H1 (cell line): Measurements from ENCODE around the gene ATP7B. TPM values are rescaled to one million over a fixed set of nuclear protein-coding genes. Genes with fewer than 3 reads are reported as not detected.

ENCODE experiments used
- CTCF ChIA-PET: fragments of 300-600 bp; sonication (Branson Sonifier 250); formaldehyde crosslinking; loops from one replicate; lab custom pipeline; 2021; ENCODE audit not compliant: partially characterized antibody; lab: Charles Lee
- POLR2A ChIA-PET: fragments of 300-600 bp; sonication (Branson Sonifier 250); formaldehyde crosslinking; loops from one replicate; lab custom pipeline; 2021; ENCODE audit warnings: inconsistent platforms; ENCODE audit not compliant: partially characterized antibody; lab: Charles Lee
- DNase-seq, 2 experiments: peaks; one replicate each; pipeline versions ENCODE4 v3.0.0 to v3.0.0-alpha.2; 2010 to 2022; ENCODE audit warnings: low spot score in 2 of 2, low read depth in 1 of 2, mixed read lengths in 1 of 2
- FAIRE-seq: peaks from 2 replicates; lab custom pipeline; 2011; peaks lifted over from hg19 to GRCh38; lab: Jason Lieb, UNC
- H2AFZ ChIP-seq: 2 replicates; pipeline ENCODE4 v1.8.1; 2012; ENCODE audit warnings: low read length, inconsistent platforms
- H2AK5ac ChIP-seq: 2 replicates; pipeline ENCODE4 v1.6.1; 2013; ENCODE audit warnings: low read depth, low read length
- H2BK120ac ChIP-seq: replicated peaks from 2 replicates; pipeline ENCODE3; 2013; ENCODE audit warnings: low read depth, low read length, inconsistent platforms
- H2BK12ac ChIP-seq: 2 replicates; pipeline ENCODE4 v1.6.1; 2013; ENCODE audit warnings: low read depth, low read length
- H2BK15ac ChIP-seq: 2 replicates; pipeline ENCODE4 v1.6.1; 2013; ENCODE audit warnings: low read length
- H2BK20ac ChIP-seq: 2 replicates; pipeline ENCODE4 v1.6.1; 2013; ENCODE audit warnings: low read length
- H2BK5ac ChIP-seq: 2 replicates; pipeline ENCODE4 v1.6.1; 2013; ENCODE audit warnings: low read depth, low read length
- H3K14ac ChIP-seq: 2 replicates; pipeline ENCODE4 v1.6.1; 2013; ENCODE audit warnings: inconsistent platforms; ENCODE audit not compliant: insufficient read length
- H3K18ac ChIP-seq: 2 replicates; pipeline ENCODE4 v1.6.1; 2013; ENCODE audit warnings: low read length; ENCODE audit errors: extremely low read depth
- H3K23ac ChIP-seq: 2 replicates; pipeline ENCODE4 v1.6.1; 2013; ENCODE audit warnings: inconsistent platforms; ENCODE audit not compliant: insufficient read length
- H3K23me2 ChIP-seq: 2 replicates; pipeline ENCODE4 v1.6.1; 2013; ENCODE audit warnings: low read depth, low read length
- H3K27ac ChIP-seq: 2 replicates; pipeline ENCODE4 v1.6.1; 2011; ENCODE audit warnings: low read depth, low read length, inconsistent platforms
- H3K27me3 ChIP-seq, 4 experiments: replicated peaks in 1 of 4; 1 replicate in 1 of 4; 2 replicates in 3 of 4; pipeline versions ENCODE4 v1.6.1 to v1.8.1; 2011 to 2013; ENCODE audit warnings: low read length in 3 of 4, mild to moderate bottlenecking in 3 of 4, inconsistent platforms in 2 of 4, mixed read lengths in 2 of 4, moderate library complexity in 1 of 4; ENCODE audit not compliant: control insufficient read depth in 3 of 4, insufficient read depth in 3 of 4; ENCODE audit errors: extremely low read depth in 1 of 4
- H3K36me3 ChIP-seq, 4 experiments: 2 replicates each; pipeline versions ENCODE4 v1.6.1 to v1.8.1; 2011 to 2013; ENCODE audit warnings: mild to moderate bottlenecking in 4 of 4, low read length in 3 of 4, moderate library complexity in 2 of 4, control low read depth in 1 of 4, inconsistent platforms in 1 of 4; ENCODE audit not compliant: insufficient read depth in 4 of 4, control insufficient read depth in 2 of 4
- H3K4ac ChIP-seq: replicated peaks from 2 replicates; pipeline ENCODE3; 2013; ENCODE audit warnings: low read length, low read depth, mixed read lengths, inconsistent platforms; ENCODE audit not compliant: insufficient read length
- H3K4me1 ChIP-seq, 4 experiments: replicated peaks in 1 of 4; 1 replicate in 1 of 4; 2 replicates in 3 of 4; pipeline versions ENCODE4 v1.6.1 to v1.8.1; 2011 to 2013; ENCODE audit warnings: low read length in 3 of 4, inconsistent platforms in 2 of 4, mixed read lengths in 1 of 4; ENCODE audit not compliant: insufficient read depth in 4 of 4, control insufficient read depth in 3 of 4
- H3K4me2 ChIP-seq, 2 experiments: 2 replicates each; pipeline versions ENCODE4 v1.6.1 to v1.8.1; 2011 to 2013; ENCODE audit warnings: low read depth in 2 of 2, low read length in 2 of 2, control low read depth in 1 of 2, inconsistent platforms in 1 of 2, mild to moderate bottlenecking in 1 of 2; ENCODE audit not compliant: insufficient read depth in 1 of 2
- H3K4me3 ChIP-seq, 4 experiments: fragments of 200-600, 300-600 bp in 1 of 4; sonication (generic), shearing (Covaris generic), sonication (Bioruptor Twin) in 1 of 4; 2 replicates each; pipeline versions ENCODE4 v1.5.1 to v1.8.1; 2011 to 2016; ENCODE audit warnings: low read length in 4 of 4, low read depth in 3 of 4, control low read depth in 2 of 4, inconsistent platforms in 2 of 4, mild to moderate bottlenecking in 2 of 4, mixed read lengths in 1 of 4, moderate library complexity in 1 of 4; ENCODE audit not compliant: insufficient read depth in 2 of 4; ENCODE audit errors: extremely low read depth in 1 of 4
- H3K56ac ChIP-seq: replicated peaks from 2 replicates; pipeline ENCODE3; 2013; ENCODE audit warnings: low read depth, mild to moderate bottlenecking, mixed read lengths, low read length, inconsistent platforms; ENCODE audit not compliant: insufficient read length
- H3K79me1 ChIP-seq: 2 replicates; pipeline ENCODE4 v1.6.1; 2013; ENCODE audit warnings: low read depth, low read length, control low read depth
- H3K79me2 ChIP-seq, 2 experiments: 2 replicates each; pipeline versions ENCODE4 v1.6.1 to v1.8.1; 2012 to 2013; ENCODE audit warnings: low read length in 2 of 2, mild to moderate bottlenecking in 2 of 2, inconsistent platforms in 1 of 2; ENCODE audit not compliant: insufficient read depth in 2 of 2, control insufficient read depth in 1 of 2
- H3K9ac ChIP-seq, 4 experiments: replicated peaks in 1 of 4; 1 replicate in 1 of 4; 2 replicates in 3 of 4; pipeline versions ENCODE4 v1.6.1 to v1.8.1; 2011 to 2013; ENCODE audit warnings: low read depth in 3 of 4, low read length in 3 of 4, control low read depth in 2 of 4, mild to moderate bottlenecking in 2 of 4, moderate library complexity in 2 of 4, inconsistent platforms in 1 of 4; ENCODE audit errors: extremely low read depth in 1 of 4
- H3K9me3 ChIP-seq, 2 experiments: 2 replicates each; pipeline versions ENCODE4 v1.6.1 to v1.8.1; 2012 to 2013; ENCODE audit warnings: mild to moderate bottlenecking in 2 of 2, moderate library complexity in 2 of 2, control low read depth in 1 of 2, inconsistent platforms in 1 of 2, low read depth in 1 of 2, low read length in 1 of 2, mixed read lengths in 1 of 2; ENCODE audit not compliant: insufficient read depth in 2 of 2
- H4K20me1 ChIP-seq, 2 experiments: replicated peaks in 1 of 2; 2 replicates each; pipeline versions ENCODE3 to v1.8.1; 2011 to 2013; ENCODE audit warnings: inconsistent platforms in 2 of 2, low read length in 2 of 2, mild to moderate bottlenecking in 1 of 2; ENCODE audit not compliant: insufficient read depth in 2 of 2, control insufficient read depth in 1 of 2
- H4K5ac ChIP-seq: 2 replicates; pipeline ENCODE4 v1.6.1; 2013; ENCODE audit warnings: low read length, low read depth, mixed read lengths, inconsistent platforms; ENCODE audit not compliant: insufficient read length
- H4K8ac ChIP-seq: 2 replicates; pipeline ENCODE4 v1.8.0; 2013; ENCODE audit warnings: mild to moderate bottlenecking, moderate library complexity, low read length, inconsistent platforms; ENCODE audit not compliant: insufficient read depth; ENCODE audit errors: extremely low read depth
- H4K91ac ChIP-seq: replicated peaks from 2 replicates; pipeline ENCODE3; 2013; ENCODE audit warnings: low read length, mixed read lengths, inconsistent platforms; ENCODE audit not compliant: insufficient read length
- BCL11A ChIP-seq, 2 experiments: IDR thresholded peaks; one replicate each; pipeline ENCODE4 v1.6.1; 2011; ENCODE audit warnings: low read depth in 2 of 2, low read length in 2 of 2, mild to moderate bottlenecking in 2 of 2
- EP300 ChIP-seq, 2 experiments: IDR thresholded peaks; 1 replicate in 1 of 2; 2 replicates in 1 of 2; pipeline ENCODE4 v1.6.1; 2011 to 2012; ENCODE audit warnings: low read depth in 2 of 2, low read length in 2 of 2, mild to moderate bottlenecking in 2 of 2, borderline replicate concordance in 1 of 2, inconsistent platforms in 1 of 2, moderate library complexity in 1 of 2
- RBBP5 ChIP-seq: IDR thresholded peaks from 2 replicates; pipeline ENCODE4 v1.7.1; 2012; ENCODE audit warnings: low read depth, mild to moderate bottlenecking, inconsistent platforms, low read length, moderate library complexity, borderline replicate concordance
- RFX5 ChIP-seq: IDR thresholded peaks from 2 replicates; pipeline ENCODE4 v1.6.1; 2011; ENCODE audit warnings: low read depth, low read length, improper control_type of control experiment, borderline replicate concordance
- RNF2 ChIP-seq: fragments of 200-900, 300-1000 bp; sonication (generic); IDR thresholded peaks from 2 replicates; pipeline ENCODE4 v1.7.1; 2016; ENCODE audit warnings: borderline replicate concordance, low read depth, mild to moderate bottlenecking, antibody characterized with exemption, low read length; ENCODE audit not compliant: poor library complexity, severe bottlenecking; ENCODE audit errors: missing control alignments
- RXRA ChIP-seq: IDR thresholded peaks from 2 replicates; pipeline ENCODE4 v1.6.1; 2011; ENCODE audit warnings: low read depth, mild to moderate bottlenecking, low read length, moderate library complexity; ENCODE audit not compliant: insufficient read depth
- SAP30 ChIP-seq: fragments of 300-600 bp; sonication (generic); IDR thresholded peaks from 2 replicates; pipeline ENCODE4 v1.7.1; 2012; ENCODE audit warnings: low read length, moderate library complexity, mild to moderate bottlenecking, inconsistent platforms; ENCODE audit not compliant: insufficient read depth, insufficient replicate concordance
- TAF7 ChIP-seq: optimal IDR thresholded peaks from 2 replicates; pipeline ENCODE3; 2011; ENCODE audit warnings: low read depth, mild to moderate bottlenecking, inconsistent platforms, low read length, moderate library complexity, borderline replicate concordance
- TCF12 ChIP-seq: IDR thresholded peaks from 2 replicates; pipeline ENCODE4 v1.6.1; 2011; ENCODE audit warnings: low read depth, mild to moderate bottlenecking, low read length
- WGBS, 2 experiments: shearing (Covaris generic) in 1 of 2; methylation state at CpG; one replicate each; pipeline versions ENCODE4 v1.1.6 to v1.1.7; 2013 to 2015; ENCODE audit warnings: low lambda C conversion rate in 2 of 2, mixed read lengths in 2 of 2, inconsistent platforms in 1 of 2, low coverage in 1 of 2, missing lambda C conversion rate in 1 of 2; ENCODE audit not compliant: insufficient replicate concordance in 2 of 2, insufficient coverage in 1 of 2, insufficient read length in 1 of 2; ENCODE audit errors: extremely low coverage in 1 of 2, missing lambda C conversion rate in 1 of 2; 5-methylcytosine and 5-hydroxymethylcytosine counted together
- polyA plus RNA-seq, 7 experiments: library from polyadenylated mRNA; depleted of rRNA in 3 of 7; stranded (reverse) in 5 of 7; unstranded in 2 of 7; fragments of >200 nt in 5 of 7; fragments of 200-250 nt in 2 of 7; gene quantifications; 1 replicate in 5 of 7; 2 replicates in 1 of 7; 4 replicates in 1 of 7; pipeline versions ENCODE4 v1.2.1 to v1.2.3, GENCODE V29; 2011 to 2013; ENCODE audit warnings: missing spikeins in 2 of 7, mixed read lengths in 2 of 7
- total RNA-seq: library from RNA; stranded (reverse); fragmentation: NEBNext Ultra II Directional; extraction: Animal tissue kit (Norgen Biotek cat#: 25700); gene quantifications from 2 replicates; pipeline ENCODE4 v1.2.1, GENCODE V29; 2021
- TF ChIP-seq, protein P1 (sequence below): IDR thresholded peaks from 2 replicates; pipeline ENCODE4 v1.6.1; 2012; ENCODE audit warnings: inconsistent platforms

The ATP7B gene
- total and polyA plus RNA-seq, 2 of the 8 experiments (the other 6 are each of a cell fraction or from before 2014, with no cell fraction given): 4.1 to 9.2 TPM

DNA sequence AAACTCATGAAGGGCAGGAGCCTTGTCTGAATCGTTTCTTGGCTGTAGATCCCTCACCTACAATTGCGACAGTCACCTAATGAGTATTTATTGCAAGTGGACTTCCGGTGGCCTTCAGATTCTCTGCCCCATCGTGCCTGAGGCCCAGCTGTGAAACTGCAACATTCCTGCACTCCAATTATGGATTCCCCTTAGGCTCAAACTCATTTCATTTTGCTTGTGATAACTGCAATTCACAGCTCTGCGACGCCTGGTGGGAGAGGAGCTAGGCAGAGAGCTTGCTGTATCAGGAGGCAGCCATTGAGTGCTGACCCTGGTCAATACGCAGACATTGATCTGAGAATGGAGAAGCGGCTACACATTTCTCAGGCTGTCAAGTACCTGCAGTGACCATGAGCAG lies 90.5 kb downstream of the ATP7B start:
- CTCF ChIA-PET: interaction anchor here (1.0 to 5.3 kb wide), 4 partner anchors 9 to 74 kb away, joined by 3 to 62 read pairs (median 32); no protein-coding TSS in a partner anchor
- POLR2A ChIA-PET: no interaction called here

More for the DNA sequence above, 90.5 kb downstream of the ATP7B start:
- no peak overlapping the region for H2BK12ac ChIP-seq
- no peak overlapping the region for H2AK5ac ChIP-seq
- H4K91ac ChIP-seq: no peak overlapping the region
- no peak overlapping the region for H2BK20ac ChIP-seq
- H2AFZ ChIP-seq: no peak overlapping the region
- no peak for TF ChIP-seq RFX5
- no peak for TF ChIP-seq RBBP5
- no peak for TF ChIP-seq RNF2
- no peak for TF ChIP-seq TAF7
- TF ChIP-seq EP300 (IDR thresholded peaks at IDR 0.05; ENCODE audit: borderline replicate concordance in 1 of 2, low read depth in 2 of 2, low read length in 2 of 2): no peak
- no peak for TF ChIP-seq RXRA
- TF ChIP-seq SAP30: no peak
- TF ChIP-seq, protein P1, sequence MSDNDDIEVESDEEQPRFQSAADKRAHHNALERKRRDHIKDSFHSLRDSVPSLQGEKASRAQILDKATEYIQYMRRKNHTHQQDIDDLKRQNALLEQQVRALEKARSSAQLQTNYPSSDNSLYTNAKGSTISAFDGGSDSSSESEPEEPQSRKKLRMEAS: no peak
- TF ChIP-seq BCL11A (IDR thresholded peaks at IDR 0.05; ENCODE audit: low read depth in 2 of 2, low read length in 2 of 2): no peak
- no peak for TF ChIP-seq TCF12
- WGBS, 2 experiments: 89% methylated on average over 8 of the region's 8 CpGs; no CpG with 5 or more reads in 1 of the 2 experiments
- H3K79me1 ChIP-seq: no peaks in the 10 kb centered on the region
- no peaks in the 10 kb centered on the region for H3K4me1 ChIP-seq
- no peaks in the 10 kb centered on the region for H3K79me2 ChIP-seq
- H3K4me3 ChIP-seq: no peak overlapping the region
- no peak overlapping the region for H3K23ac ChIP-seq
- H2BK120ac ChIP-seq: no peak overlapping the region
- H3K27me3 ChIP-seq: no peaks in the 10 kb centered on the region
- H3K18ac ChIP-seq: no peak overlapping the region
- no peak for DNase-seq
- H3K36me3 ChIP-seq: no peaks in the 10 kb centered on the region
- no peak overlapping the region for H3K14ac ChIP-seq
- H4K5ac ChIP-seq: no peak overlapping the region
- H3K9me3 ChIP-seq: no peaks in the 10 kb centered on the region
- no peak overlapping the region for H3K4ac ChIP-seq
- H2BK15ac ChIP-seq: no peak overlapping the region
- H3K27ac ChIP-seq: no peak overlapping the region
- H2BK5ac ChIP-seq: no peak overlapping the region
- H3K4me2 ChIP-seq: no peak overlapping the region
- H3K56ac ChIP-seq: no peak overlapping the region
- peaks cover 1% of the 10 kb centered on the region; the same call in 1 of the 2 replicates for H3K23me2 ChIP-seq
- peak overlapping the region; percentile 15; the same call in 1 of the 2 replicates for H4K8ac ChIP-seq
- peaks cover 1 to 3% of the 10 kb centered on the region in 2 experiments for H4K20me1 ChIP-seq
- no peak for FAIRE-seq
- H3K9ac ChIP-seq: no peak overlapping the region
